HG03521 (cell line): ENCODE results near the gene IPO8.

Experiments
- ATAC-seq: cut with Tn5 transposase; IDR thresholded peaks from one replicate; pipeline ENCODE4 v1.9.1; 2021; ENCODE audit warnings: mild to moderate bottlenecking, moderate library complexity; ENCODE audit not compliant: unreplicated experiment

Gene IPO8

GRCh38 chr12:30695199-30696102 lies at the start of gene IPO8:
TSS of gene IPO8 (minus strand) at chr12:30695869. CDS start at chr12:30695647, 222 bp downstream.
- peak; percentile 79 for ATAC-seq

- no peak for ATAC-seq
These were observed 48.7 kb upstream of the IPO8 start for GRCh38 chr12:30744321-30744720.

GRCh38 chr12:30740274-30740673 lies 44.6 kb upstream of the IPO8 start:
- no peak for ATAC-seq

- no peak for ATAC-seq
These were observed 43.4 kb upstream of the IPO8 start for GRCh38 chr12:30739020-30739419.

- ATAC-seq: no peak
These were observed 37.4 kb upstream of the IPO8 start for GRCh38 chr12:30732954-30733637.

GRCh38 chr12:30730011-30730410 lies 34.3 kb upstream of the IPO8 start:
- no peak for ATAC-seq

GRCh38 chr12:30729547-30729946 lies 33.9 kb upstream of the IPO8 start:
- ATAC-seq: no peak

GRCh38 chr12:30726647-30727046 lies 31.0 kb upstream of the IPO8 start:
- ATAC-seq: no peak

GRCh38 chr12:30725739-30726138 lies 30.1 kb upstream of the IPO8 start:
- ATAC-seq: no peak

GRCh38 chr12:30719060-30719459 lies 23.4 kb upstream of the IPO8 start:
- ATAC-seq: no peak

- no peak for ATAC-seq
These were observed 12.1 kb upstream of the IPO8 start for GRCh38 chr12:30707613-30708342.

- no peak for ATAC-seq
These were observed 10.8 kb upstream of the IPO8 start for GRCh38 chr12:30706476-30706875.

GRCh38 chr12:30701056-30701455 lies 5.4 kb upstream of the IPO8 start:
- ATAC-seq: no peak

GRCh38 chr12:30700216-30700900 lies 4.7 kb upstream of the IPO8 start:
- ATAC-seq: no peak

- no peak for ATAC-seq
These were observed 2.7 kb upstream of the IPO8 start for GRCh38 chr12:30698346-30698745.

GRCh38 chr12:30696943-30697342 lies 1.3 kb upstream of the IPO8 start:
- ATAC-seq: no peak

- no peak for ATAC-seq
These were observed 817 bp upstream of the IPO8 start for GRCh38 chr12:30696486-30696885.

GRCh38 chr12:30696103-30696408 lies 387 bp upstream of the IPO8 start:
- peak; percentile 23 for ATAC-seq

GRCh38 chr12:30694412-30695198 lies 1.1 kb downstream of the IPO8 start:
- no peak for ATAC-seq

GRCh38 chr12:30692470-30692869 lies 3.2 kb downstream of the IPO8 start:
- ATAC-seq: no peak
